Effector CD4-positive, alpha-beta T cell (primary cell): Measurements from ENCODE around the gene ZNF74.
"Not testable (repeated sequence)": the region's sequence is repeated elsewhere in the genome, so short reads cannot be mapped to it uniquely, and the experiment has no call there.

Source experiments
- DNase-seq: peaks from one replicate; pipeline ENCODE4 v3.0.0-alpha.2; 2020

The ZNF74 gene

DNA sequence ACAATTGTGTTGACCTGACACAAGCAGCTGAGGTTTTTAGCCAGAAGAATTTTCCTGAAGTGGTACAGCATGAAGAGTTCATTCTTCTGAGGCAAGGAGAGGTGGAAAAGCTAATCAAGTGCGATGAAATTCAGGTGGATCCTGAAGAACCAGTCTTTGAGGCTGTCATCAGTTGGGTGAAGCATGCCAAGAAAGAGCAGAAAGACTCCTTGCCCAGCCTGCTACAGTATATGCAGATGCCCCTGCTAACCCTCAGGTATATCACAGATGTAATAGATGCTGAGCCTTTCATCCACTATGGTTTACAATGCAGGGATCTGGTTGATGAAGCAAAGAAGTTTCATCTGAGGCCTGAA is 56.6 kb downstream of the ZNF74 start:
- no peak for DNase-seq

DNA sequence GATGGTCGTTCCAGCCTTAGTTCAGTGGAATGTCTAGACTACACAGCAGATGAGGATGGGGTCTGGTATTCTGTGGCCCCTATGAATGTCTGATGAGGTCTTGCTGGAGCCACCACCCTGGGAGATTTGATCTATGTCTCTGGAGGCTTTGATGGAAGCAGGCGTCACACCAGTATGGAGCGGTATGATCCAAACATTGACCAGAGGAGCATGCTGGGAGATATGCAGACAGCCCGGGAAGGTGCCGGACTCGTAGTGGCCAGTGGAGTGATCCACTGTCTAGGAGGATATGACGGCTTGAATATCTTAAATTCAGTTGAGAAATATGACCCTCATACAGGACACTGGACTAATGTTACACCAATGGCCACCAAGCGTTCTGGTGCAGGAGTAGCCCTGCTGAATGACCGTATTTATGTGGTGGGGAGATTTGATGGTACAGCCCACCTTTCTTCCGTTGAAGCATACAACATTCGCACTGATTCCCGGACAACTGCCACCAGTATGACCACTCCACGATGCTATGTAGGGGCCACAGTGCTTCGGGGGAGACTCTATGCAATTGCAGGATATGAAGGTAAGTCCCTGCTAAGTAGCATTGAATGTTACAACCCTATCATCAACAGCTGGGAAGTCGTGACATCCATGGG is 57.3 kb downstream of the ZNF74 start:
- DNase-seq = not testable (repeated sequence)

DNA sequence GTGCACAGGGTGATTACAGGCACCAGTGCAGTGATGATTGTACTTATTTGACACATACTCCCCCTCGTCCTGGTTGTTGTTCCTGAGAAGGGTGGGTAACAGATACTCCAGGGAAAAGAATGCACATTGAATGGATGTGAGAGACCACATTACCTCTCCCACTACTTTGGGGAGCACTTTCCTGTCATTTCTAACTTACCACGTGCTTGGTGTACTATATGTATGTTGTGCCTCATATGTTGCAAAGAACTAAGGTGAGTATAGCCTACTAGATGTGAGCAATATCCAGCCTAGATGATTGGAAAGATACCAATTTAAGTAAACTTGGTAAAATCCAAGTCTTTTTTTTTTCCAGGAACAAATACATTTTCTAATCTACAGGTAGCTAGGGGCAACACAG is 58.0 kb downstream of the ZNF74 start:
- DNase-seq = no peak

DNA sequence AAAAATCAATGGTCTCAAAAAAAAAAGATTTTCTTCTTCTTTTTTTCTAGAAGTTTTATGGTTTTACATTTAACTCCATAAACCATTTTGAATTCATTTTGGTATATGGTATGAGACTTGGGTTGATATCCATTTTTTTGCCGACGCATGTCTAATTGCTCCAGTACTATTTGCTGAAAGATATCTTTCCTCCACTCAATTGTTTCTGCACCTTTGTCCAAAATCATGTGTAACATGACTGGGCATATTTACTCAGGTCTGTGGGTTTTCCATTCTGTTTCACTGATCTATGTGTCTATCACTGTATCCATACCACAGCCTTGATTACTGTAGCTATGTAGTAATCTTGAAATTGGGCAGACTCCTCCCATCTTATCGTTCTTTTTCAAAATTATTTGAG is 59.3 kb downstream of the ZNF74 start:
- no peak for DNase-seq

DNA sequence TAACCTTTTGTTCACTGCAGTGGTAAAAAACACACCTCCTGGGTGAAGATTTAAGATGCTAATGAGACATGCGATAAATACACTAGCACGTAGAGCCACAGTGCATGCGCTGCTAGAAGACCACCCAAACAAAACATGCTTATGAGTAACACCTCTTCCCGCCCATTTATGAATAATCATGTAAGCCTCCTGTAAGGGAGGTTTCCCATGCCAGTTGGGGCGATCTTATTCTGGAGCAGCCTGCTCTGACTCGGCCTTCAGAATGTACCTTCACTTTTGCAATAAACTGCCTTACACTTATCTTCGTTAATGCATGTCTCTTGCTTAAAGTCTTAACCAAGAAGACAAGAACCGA is 61.7 kb downstream of the ZNF74 start:
- no peak for DNase-seq

DNA sequence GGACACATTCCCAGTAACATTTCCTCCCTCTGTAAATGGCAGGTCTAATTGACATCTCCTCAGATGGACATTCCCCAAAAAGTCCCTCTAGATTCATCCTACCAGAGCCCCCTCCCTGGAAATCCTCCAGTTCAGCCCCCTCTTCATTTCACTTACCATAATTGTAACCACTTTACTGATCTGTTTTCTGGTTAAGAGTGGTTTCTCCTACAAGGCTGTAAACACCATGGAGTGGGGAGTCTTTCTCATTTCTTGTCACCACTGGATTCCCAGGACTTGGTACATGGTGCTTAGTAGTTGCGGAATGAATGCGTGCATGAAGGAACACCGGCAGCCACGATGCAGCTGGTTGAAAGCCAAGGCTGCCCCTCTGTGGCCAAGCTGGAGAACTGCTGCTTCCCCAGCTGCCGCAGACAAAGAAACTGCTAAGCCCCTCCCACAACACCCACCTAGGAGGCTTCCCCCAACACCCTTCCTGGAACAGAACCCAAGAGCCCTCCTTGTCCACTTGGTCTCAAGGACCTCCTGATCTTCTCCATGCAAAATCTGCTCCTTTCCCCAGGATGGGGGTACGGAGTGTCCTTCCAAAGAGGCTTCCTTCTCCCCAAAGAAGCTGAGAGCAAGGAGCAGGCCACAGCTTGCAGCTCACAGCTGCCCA is 62.2 kb downstream of the ZNF74 start:
- DNase-seq = peak; percentile 60

DNA sequence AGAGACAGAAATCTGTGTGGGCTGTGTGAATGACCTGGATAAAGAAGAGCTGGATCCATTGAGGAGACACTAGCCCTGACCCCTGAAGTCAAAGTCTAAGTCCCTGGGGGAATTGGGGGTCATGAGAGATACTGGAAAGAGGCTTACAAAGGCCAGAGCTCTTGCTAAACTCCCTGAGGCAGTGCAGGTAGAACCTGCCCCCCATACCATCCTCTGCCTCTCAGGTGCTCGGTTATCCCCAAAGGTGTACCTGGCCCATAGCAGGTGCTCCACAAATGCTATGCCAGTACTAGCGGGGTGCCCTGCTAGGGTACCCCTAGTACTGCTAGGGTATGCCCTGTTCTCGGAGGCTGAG is 62.7 kb downstream of the ZNF74 start:
- no peak for DNase-seq

DNA sequence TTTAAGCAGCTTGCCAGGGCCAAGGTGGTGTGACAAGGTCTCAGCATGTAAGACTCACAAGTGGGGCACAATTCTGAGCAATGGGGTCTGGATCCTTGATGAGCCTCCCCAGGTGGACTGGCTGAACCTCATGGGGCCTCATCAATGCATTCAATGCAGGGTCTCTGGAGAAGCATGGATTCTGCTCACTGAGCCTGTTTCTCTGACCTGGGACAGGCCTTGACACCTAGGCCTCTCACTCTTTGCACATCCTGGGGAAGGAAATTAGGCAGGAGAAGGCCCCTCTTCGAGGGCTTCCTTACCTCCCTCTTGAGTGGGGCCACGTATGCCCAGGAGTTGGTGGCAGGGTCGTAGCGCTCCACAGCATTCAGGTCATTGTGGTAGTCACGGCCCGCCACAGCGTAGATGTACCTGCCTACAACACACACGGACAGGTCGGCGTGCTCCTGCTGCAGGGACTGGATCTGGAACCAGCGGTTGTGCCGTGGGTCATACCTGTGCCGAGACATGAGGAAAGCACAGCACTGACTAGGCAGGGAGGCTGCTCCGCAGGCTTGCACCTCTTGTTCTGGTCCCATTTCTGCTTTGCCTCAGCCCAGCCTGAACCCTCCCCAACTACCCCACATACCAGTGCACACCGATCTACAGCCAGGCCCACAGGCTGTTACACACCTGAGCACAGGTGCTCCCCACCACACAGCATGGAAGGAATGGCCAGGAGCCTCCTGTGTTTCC is 63.7 kb downstream of the ZNF74 start:
- no peak for DNase-seq
